GM06990 (cell line): ENCODE measurements around the gene HBE1.
"Not testable (repeated sequence)": the region's sequence is repeated elsewhere in the genome, so short reads cannot be mapped to it uniquely, and the experiment has no call there.

Experiments used
- DNase-seq: peaks from one replicate; pipeline ENCODE4 v3.0.0-alpha.2; 2011; ENCODE audit not compliant: insufficient read length; ENCODE audit errors: extremely low read depth
- H3K27me3 ChIP-seq: replicated peaks from 2 replicates; pipeline ENCODE4 v1.6.0; 2011; ENCODE audit warnings: low read length; ENCODE audit not compliant: control insufficient read depth, insufficient read depth
- H3K36me3 ChIP-seq: 2 replicates; pipeline ENCODE4 v1.5.1; 2011; ENCODE audit warnings: low read length; ENCODE audit not compliant: control insufficient read depth, insufficient read depth
- H3K4me3 ChIP-seq: replicated peaks from 2 replicates; pipeline ENCODE4 v1.5.1; 2011; ENCODE audit warnings: low read depth, mild to moderate bottlenecking, control low read depth, low read length
- TF ChIP-seq, protein P1 (sequence below): IDR thresholded peaks from 2 replicates; pipeline ENCODE4 v1.5.1; 2011; ENCODE audit warnings: low read length, control low read depth, mild to moderate bottlenecking, inconsistent platforms; ENCODE audit not compliant: insufficient read depth, poor library complexity, severe bottlenecking

Gene HBE1

GRCh38 chr11:5252919-5253265, 16.9 kb downstream of the HBE1 start:
- no peak overlapping the region for H3K4me3 ChIP-seq
- TF ChIP-seq, protein P1, sequence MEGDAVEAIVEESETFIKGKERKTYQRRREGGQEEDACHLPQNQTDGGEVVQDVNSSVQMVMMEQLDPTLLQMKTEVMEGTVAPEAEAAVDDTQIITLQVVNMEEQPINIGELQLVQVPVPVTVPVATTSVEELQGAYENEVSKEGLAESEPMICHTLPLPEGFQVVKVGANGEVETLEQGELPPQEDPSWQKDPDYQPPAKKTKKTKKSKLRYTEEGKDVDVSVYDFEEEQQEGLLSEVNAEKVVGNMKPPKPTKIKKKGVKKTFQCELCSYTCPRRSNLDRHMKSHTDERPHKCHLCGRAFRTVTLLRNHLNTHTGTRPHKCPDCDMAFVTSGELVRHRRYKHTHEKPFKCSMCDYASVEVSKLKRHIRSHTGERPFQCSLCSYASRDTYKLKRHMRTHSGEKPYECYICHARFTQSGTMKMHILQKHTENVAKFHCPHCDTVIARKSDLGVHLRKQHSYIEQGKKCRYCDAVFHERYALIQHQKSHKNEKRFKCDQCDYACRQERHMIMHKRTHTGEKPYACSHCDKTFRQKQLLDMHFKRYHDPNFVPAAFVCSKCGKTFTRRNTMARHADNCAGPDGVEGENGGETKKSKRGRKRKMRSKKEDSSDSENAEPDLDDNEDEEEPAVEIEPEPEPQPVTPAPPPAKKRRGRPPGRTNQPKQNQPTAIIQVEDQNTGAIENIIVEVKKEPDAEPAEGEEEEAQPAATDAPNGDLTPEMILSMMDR, result no peak
- H3K36me3 ChIP-seq, result no peaks in the 10 kb centered on the region

DNA sequence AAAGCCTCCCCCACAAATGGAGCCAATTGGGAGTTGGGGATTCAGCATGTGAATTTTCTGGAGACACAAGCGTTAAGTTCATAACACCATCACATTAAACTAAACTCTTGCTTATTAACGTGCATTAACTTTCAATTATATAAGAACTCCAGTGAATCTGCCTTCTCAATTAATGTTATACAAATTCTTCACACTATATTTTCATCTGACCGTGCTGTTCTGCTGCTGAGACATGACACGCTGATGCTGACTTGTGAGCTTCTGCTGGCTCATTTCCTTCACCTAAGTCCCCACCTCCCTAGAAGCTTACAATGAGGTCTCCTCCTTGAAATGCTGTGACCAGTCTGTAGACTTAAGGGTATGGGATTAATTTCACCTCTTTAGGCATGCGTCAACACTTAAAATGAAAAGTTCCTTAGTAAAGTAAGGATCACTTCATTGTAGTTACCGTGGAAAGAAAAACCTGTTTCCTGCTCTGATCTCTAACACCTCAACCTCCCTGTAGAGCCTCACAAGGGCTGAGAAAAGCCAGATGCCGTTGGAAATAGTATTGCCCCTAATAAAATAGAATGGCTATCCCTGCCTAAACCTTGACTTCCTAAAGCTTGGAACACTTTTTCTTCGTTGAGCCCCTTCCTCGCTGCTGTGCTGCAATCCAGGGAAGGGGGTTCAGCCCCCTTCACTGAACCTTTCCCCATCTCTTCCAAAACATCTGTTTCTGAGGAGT, 17.4 kb downstream of the HBE1 start:
- Histone ChIP-seq H3K4me3 (no peak overlapping the region), H3K36me3 (no peaks in the 10 kb centered on the region), H3K27me3 (no peaks in the 10 kb centered on the region)
- no peak for DNase-seq
- TF ChIP-seq, protein P1, result no peak

More at GRCh38 chr11:5252919-5253265, 16.9 kb downstream of the HBE1 start:
- H3K27me3 ChIP-seq, result no peaks in the 10 kb centered on the region
- DNase-seq, result no peak

DNA sequence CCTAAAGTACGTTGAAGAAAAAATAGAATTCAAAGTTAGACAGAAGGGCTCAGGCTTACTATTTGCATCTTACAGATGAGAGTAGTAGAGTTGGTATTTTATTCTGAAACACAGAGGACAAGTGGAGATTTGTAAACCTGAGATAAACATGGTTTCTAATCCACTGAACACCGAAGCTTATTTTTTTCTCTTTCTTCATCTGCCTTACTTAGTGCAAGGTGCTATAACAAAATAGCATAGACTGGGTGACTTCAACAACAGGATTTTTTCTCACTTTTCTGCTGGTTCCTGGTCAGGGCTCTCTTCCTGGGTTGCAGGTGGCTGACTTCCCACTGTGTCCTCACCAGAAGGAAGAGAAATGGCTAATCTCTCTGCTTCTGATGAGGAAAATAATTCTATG, 18.0 kb downstream of the HBE1 start:
- no peak for DNase-seq
- H3K27me3 ChIP-seq, result no peaks in the 10 kb centered on the region

DNA sequence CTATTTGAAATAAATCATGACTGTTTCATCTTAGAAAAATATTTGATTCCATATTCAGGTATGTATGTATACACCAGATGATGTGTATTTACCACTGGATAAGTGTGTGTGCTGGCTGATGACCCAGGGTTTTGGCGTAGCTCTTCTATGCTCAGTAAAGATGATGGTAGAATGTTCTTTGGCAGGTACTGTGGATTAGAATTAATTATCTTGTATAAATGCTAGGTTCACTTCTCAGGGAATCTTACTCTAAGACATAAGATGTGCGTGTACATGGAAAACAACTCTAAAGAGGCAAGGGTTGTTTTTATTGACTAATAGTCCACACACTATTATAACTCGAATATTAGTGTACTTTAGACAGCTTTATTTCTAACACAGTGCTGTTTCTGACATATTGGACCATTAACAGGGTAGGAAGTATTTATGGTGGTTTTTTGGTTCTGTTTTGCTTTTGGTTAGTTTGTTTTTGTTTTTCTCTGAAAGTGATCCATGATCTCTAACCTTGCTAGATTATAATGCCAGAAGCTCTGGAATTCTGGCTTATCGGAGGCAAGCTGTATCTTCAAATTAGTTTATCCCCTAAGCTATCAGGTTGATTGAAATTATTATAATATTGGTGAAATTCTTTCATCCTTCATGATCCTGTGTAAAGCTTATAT, 19.1 kb downstream of the HBE1 start:
- Histone ChIP-seq H3K36me3 (no peaks in the 10 kb centered on the region), H3K27me3 (no peaks in the 10 kb centered on the region), H3K4me3 (no peak overlapping the region)
- TF ChIP-seq, protein P1, result no peak
- DNase-seq, result no peak

More for the DNA sequence above, 18.0 kb downstream of the HBE1 start:
- Histone ChIP-seq H3K4me3 (no peak overlapping the region), H3K36me3 (no peaks in the 10 kb centered on the region)
- TF ChIP-seq, protein P1, result no peak

DNA sequence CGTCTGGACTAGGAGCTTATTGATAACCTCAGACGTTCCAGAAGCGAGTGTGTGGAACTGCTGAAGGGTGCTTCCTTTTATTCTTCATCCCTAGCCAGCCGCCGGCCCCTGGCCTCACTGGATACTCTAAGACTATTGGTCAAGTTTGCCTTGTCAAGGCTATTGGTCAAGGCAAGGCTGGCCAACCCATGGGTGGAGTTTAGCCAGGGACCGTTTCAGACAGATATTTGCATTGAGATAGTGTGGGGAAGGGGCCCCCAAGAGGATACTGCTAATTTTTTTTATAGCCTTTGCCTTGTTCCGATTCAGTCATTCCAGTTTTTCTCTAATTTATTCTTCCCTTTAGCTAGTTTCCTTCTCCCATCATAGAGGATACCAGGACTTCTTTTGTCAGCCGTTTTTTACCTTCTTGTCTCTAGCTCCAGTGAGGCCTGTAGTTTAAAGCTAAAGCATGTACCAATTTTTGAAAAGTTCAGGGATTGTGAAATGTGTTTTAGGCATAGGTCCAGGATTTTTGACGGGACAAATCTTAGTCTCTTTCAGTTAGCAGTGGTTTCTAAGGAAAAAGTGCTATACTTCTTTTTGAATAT, 19.8 kb downstream of the HBE1 start, which contains the start of gene HBG1:
Gene HBG1 (minus strand): TSS at position 51 of the 590 bp plus-strand sequence. CDS start 53 bp downstream, outside the sequence.
- not testable (repeated sequence) for DNase-seq, H3K36me3 ChIP-seq, H3K4me3 ChIP-seq, H3K27me3 ChIP-seq

GRCh38 chr11:5248498-5248897, 21.2 kb downstream of the HBE1 start:
- not testable (repeated sequence) for H3K27me3 ChIP-seq, DNase-seq, H3K36me3 ChIP-seq, H3K4me3 ChIP-seq
